Hepatocyte (in vitro differentiated cells): ENCODE measurements around the gene PCBP3.

Experiments used
- EZH2phosphoT487 ChIP-seq: fragments of 200-600 bp; sonication (generic); IDR thresholded peaks from one replicate; pipeline ENCODE4 v1.6.1; 2018; ENCODE audit warnings: antibody characterized with exemption, mild to moderate bottlenecking, low read depth, moderate library complexity; ENCODE audit not compliant: unreplicated experiment, severe bottlenecking
- TF ChIP-seq, protein P1 (sequence below): fragments of 200-600 bp; sonication (generic); IDR thresholded peaks from 2 replicates; pipeline ENCODE4 v1.5.1; 2016; ENCODE audit warnings: antibody characterized with exemption, mild to moderate bottlenecking; ENCODE audit not compliant: poor library complexity

- TF ChIP-seq, protein P1, sequence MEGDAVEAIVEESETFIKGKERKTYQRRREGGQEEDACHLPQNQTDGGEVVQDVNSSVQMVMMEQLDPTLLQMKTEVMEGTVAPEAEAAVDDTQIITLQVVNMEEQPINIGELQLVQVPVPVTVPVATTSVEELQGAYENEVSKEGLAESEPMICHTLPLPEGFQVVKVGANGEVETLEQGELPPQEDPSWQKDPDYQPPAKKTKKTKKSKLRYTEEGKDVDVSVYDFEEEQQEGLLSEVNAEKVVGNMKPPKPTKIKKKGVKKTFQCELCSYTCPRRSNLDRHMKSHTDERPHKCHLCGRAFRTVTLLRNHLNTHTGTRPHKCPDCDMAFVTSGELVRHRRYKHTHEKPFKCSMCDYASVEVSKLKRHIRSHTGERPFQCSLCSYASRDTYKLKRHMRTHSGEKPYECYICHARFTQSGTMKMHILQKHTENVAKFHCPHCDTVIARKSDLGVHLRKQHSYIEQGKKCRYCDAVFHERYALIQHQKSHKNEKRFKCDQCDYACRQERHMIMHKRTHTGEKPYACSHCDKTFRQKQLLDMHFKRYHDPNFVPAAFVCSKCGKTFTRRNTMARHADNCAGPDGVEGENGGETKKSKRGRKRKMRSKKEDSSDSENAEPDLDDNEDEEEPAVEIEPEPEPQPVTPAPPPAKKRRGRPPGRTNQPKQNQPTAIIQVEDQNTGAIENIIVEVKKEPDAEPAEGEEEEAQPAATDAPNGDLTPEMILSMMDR: no peak
- no peak for TF ChIP-seq EZH2phosphoT487
These were observed 176.1 kb downstream of the PCBP3 start for GRCh38 chr21:45819478-45820170.
